Amygdala (tissue), 56 donors: ENCODE data around the gene COX14.

Source experiments
- DNase-seq, 56 donors: peaks; one replicate each; lab custom pipeline; 2025; lab: John Stamatoyannopoulos, UW

The COX14 gene

DNA sequence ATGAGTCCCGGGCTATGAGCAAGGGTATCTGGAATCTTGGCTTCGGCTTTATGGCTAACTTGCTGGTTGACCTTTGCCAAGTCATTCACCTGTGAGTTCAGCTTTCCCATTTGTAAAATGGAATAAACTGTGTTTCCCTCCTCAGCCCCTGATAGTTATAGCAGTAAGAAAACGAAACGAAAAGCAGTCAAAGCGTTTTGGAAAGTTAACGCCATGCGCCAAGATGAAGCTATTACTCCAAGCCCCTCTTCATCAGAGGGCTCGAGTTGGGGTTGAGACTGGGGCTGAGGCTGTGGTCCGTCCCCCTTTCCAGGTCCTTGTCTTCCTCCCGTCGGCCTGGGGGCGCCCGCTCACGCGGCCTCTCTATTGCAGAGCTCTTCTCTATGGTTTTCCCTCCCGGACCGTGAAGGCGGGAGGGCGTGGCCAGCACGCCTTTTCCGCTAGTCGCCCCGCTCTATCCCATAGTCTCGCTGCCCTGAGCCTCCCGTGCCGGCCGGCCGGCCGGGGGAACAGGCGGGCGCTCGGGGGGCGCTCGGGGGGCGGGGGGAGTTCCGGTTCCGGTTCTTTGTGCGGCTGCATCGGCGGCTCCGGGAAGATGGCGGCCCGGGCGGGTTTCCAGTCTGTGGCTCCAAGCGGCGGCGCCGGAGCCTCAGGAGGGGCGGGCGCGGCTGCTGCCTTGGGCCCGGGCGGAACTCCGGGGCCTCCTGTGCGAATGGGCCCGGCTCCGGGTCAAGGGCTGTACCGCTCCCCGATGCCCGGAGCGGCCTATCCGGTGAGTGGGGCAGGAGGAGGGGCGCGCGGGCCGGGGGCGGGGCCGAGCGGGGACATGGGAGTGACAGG lies 27.0 kb upstream of the COX14 start, which contains the start of gene SMARCD1:
SMARCD1 (plus strand) TSS at position 568 of the 840 bp plus-strand sequence; CDS start at position 596, 28 bp downstream.
- DNase-seq = peak; percentile 63 to 95 (median 89)

DNA sequence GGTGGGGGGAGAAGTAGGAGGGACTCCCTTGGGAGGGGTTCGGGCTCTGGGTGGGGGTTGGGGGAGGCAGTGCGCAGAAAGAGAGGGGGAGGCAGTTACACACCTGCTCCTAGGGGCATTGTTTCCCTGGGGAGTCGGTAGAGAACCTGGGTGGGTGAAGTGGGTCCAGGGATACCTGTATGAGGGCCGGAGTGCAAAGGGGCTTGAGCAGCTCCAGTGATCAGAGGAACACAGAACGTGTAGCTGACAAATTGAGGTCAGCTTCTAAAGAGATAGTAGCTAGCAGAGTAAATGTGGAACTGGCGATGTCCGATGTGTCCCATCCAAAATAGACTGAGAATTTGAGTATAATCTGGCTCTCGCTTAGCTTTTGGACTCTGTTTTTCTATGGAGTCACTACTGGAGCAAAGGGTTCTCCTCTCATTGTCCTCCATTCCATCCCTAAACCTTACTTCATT lies 26.4 kb upstream of the COX14 start:
- DNase-seq = peak in 1 of 56 donors; percentile 38

DNA sequence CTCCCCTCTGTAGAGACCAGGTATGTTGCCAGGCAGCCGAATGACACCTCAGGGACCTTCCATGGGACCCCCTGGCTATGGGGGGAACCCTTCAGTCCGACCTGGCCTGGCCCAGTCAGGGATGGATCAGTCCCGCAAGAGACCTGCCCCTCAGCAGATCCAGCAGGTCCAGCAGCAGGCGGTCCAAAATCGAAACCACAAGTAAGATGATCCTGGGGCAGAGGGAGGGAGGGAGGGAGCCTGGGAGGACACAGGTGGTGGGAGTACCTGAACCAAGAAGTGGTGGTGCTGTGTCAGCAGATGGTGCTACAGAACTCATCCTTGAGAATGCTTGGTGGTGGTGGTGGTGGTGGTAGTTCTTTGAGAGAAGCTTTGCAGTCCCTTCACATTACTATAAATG lies 25.9 kb upstream of the COX14 start:
- no peak for DNase-seq

DNA sequence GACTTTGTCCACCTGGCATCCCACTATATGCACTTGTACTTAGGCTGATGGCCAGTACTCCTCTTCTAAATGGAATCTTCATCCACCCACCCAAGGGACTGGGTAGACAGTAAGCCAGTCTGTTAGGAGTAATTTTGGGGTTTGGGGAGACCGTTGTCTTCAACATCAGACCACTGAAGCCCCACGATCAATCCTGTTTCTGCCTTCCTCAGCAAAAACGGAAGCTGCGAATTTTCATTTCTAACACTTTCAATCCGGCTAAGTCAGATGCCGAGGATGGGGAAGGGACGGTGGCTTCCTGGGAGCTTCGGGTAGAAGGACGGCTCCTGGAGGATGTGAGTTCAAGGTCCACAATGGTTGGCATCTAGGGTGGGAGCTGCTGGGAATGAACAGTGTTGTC lies 24.9 kb upstream of the COX14 start:
- DNase-seq = no peak

DNA sequence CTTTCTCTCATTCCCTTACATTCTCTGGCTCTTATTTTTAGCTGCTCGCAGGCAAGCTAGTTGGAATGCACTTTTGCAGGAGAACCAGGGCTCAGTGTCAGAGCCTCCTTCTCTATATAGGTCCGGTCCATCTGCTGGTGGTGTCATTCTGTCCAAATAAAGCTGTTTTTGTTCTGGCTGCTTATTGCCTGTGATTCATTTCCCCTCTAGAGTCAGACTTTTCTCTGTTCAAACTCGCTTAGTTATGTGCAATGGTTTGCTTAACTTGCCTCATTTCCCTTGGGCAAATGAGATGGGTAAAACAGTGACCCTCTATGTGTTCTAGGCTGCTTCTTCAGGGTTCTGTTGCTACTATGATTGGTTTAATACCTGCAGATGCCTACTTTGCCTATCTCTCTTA lies 24.0 kb upstream of the COX14 start:
- no peak for DNase-seq

DNA sequence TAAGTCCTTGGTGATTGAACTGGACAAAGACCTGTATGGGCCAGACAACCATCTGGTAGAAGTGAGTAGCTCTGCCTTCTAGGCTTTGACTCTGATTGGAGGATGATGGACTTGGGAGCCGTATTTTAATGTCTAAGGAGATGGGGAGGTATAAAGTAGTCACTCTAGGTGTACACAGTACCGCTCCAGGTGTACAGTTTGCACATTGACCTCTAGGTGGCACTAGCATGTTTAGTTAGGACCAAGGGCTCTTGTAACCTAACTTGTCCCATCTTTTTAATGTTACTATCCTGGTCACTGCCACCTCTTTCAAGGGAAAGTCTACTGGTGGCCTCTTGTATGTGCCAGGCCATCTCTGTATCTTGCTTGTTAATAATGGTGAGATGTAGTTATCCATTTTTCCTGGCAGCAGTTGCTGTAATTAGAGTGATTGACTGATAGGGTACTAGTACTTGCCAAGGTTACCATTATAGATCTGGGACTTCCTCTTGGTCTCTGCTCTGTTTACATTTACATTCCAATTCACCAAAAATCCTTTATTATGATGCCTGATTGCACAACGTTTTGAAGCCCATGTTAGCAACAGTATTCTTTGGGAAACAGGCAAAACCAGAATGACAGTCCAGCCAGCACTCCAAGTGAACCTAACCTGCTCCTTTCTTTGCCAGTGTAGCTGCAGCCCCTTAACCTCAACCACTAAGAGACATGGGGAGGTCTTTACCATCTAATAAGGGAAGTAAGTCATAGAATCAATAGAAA lies 23.3 kb upstream of the COX14 start:
- DNase-seq = peak in 13 of 56 donors; percentile 10 to 55 (median 19)

DNA sequence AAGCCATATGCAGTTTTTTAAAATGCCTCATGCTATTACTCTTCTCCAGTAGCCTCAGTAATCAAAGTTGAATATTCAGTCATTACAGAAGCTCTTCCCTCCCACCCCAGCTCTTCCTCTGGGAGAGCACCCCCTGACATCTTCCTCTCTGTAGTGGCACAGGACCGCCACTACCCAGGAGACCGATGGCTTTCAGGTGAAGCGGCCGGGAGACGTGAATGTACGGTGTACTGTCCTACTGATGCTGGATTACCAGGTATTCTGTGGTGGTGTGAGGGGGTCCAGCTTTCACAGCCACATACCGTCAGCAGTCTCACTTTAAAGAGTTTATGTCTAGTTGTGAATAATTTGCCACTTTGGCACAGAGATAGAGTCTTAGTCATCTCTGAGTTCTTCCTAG lies 22.3 kb upstream of the COX14 start:
- DNase-seq = no peak

DNA sequence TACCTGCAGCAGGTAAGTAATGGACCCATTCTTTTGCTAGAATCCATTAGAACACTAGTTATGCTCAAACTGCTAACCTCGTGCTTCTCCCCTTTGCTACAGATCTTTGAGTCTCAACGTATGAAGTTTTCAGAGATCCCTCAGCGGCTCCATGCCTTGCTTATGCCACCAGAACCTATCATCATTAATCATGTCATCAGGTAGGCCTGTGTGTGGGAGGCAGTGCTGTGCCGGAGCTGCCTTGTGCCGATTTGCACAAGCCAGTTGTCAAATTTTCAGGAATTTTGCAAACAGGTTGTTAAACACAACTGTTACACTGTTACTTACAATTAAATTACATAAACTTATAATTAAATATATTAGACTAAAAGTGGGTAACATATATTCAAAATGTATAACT lies 21.6 kb upstream of the COX14 start:
- DNase-seq = no peak

DNA sequence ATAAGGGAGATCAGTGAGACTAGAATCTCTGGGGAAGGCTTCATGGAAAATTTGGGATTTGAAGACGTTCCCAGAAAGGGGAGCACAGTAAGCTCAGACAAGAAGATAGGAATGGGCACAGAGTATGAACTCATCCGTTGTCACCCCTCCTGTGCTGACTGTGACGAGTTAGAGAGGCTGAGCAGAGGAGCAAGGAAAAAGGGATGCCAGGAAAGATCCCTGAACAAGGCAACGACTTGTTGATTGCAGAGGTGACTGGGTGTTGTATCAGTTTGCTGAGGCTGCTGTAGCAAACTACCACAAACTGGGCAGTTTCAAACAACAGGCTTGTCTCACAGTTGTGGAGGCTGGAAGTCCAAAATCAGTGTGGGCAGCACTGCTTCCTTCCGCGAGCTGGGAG lies 14.1 kb upstream of the COX14 start:
- DNase-seq = no peak

DNA sequence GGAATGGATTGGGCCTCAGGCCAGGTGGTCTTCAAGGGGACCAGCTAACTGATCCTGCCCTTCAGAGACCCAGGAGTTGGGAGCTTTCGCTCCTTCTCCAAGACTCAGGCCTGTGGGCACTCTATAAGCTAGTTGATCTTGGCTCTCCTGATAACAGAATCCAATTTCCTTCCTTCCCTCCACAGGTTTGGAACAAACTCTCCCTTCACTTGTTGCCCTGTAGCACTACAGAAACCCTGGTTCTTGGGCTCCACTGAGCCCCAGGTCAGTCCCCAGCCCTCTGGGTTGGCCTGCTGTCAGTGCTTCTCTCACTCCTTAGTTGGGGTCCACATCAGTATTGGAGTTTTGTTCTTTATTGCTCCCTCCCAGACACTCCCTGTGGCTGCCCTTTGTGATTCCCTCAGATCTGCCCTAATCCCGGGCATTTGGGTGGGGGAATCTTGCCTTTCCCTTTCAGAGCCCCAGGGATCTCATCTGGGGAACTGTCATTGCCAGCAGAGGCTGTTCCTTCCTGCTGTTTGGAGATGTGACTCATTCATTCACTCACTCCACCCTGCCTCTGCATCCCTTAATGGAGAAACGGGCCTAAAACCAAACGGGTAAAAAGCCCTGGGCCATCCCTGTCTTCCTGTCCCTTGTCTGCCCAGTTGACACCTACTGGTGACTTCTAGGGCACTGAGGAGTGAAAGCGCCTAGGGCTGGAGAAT lies 12.6 kb upstream of the COX14 start:
- DNase-seq = no peak

DNA sequence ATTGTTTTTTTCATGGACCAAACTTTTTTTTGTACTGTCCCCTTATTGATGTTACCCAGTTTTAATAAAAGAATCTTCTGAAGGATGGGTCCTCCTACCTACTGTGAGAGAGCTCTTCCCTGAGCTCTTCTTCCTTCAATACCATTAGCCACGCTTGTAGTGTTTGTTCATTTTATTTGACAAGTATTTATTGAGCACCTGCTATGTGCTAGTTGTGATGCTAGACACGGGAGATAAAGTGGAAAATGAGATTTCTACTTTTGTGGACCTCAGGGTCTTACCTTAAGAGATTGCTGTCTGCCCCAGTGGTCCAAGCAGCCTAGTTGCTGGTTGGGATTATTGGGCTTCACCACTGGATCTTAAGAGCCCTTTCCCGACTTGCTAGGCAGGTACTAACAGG lies 11.5 kb upstream of the COX14 start:
- no peak for DNase-seq

DNA sequence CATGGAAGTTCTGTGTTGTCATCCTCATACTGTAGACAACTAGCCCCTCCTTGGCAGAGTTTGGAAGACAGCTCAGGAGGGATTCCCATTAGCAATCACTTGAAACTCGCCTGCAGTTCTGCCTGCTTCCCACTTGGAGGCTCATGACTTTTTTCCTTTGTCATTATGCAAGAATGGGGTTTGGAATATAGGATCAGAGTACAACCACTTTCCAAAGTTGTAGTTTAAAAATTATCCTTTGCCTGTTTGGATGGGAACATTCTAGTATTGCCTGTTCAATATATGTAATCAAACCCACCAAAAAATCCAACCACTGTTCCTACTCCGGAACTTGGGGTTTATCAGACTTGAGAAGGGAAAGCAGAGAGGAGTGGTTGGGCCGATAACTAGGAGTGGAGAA lies 10.4 kb upstream of the COX14 start:
- DNase-seq = peak in 5 of 56 donors; percentile 16 to 48 (median 24)

DNA sequence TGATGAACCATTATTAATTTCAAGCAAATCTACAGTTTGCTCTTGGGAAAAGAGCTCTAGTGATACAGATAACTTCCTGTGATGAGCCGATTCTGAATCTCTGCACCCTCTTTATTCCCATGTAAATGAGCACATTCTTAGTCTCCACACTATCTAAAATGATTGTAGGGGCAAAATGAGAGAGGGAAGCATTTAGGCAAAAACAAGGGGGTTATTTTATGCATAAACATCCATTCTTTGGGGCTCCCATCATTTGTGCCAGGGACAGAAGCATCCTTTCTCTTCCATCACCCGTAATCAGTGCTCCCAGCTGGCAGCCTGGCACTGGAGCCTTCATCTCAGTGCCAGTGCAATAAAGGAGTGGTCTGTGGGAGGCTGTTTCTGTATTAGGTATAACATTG lies 9.9 kb upstream of the COX14 start:
- DNase-seq = peak in 37 of 56 donors; percentile 17 to 78 (median 37)

DNA sequence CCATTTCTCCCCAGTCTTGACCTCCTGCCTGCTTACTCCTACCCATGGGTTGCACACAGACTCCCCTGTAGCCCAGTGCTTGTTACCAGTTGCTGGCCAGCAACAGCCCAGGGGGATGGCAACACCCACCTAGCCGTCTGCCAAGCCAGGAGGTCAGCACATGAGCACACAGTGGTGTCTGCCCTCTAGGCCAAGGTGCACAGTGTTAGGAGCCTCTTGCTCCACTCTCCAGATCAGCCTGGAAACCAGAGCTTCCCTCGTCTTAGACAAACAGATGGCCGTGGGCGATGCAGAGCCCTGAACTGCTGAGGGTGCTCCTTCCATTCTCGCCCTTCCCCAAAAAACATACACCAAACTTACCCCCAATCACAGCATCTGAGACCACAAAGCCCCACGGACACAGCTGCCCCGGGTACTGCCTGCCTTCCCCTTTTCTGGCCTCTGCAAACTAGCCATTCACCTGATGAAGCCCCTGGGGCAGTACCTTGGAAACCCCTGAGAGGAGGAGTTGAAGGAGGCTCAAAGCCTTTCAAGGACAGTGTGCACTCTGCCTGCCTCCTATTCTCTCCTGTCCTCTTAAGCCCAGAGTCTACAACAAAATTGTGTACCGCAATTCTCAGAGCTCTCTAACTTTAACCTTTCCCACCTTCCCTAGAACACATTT lies 9.3 kb upstream of the COX14 start:
- peak in 8 of 56 donors; percentile 15 to 59 (median 50) for DNase-seq

DNA sequence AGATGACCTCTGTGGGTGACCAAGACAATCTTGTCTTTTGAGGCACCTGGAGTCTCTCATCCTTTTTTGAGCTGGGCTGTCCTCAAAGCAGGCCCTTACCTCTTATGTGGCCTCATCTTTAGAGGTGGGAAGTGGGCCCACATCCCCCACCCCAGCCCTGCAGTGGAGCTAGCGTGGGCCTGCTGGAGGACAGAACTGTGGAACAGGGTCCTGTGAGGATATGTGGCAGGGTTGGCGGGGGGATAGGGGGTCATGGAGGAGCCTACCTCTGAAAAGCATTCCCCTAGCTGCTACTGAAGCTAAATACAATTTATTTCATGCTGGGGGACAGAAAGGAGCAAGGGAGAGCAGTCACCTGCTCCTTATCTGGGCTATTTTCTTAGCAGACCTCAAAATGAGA lies 8.7 kb upstream of the COX14 start:
- no peak for DNase-seq

DNA sequence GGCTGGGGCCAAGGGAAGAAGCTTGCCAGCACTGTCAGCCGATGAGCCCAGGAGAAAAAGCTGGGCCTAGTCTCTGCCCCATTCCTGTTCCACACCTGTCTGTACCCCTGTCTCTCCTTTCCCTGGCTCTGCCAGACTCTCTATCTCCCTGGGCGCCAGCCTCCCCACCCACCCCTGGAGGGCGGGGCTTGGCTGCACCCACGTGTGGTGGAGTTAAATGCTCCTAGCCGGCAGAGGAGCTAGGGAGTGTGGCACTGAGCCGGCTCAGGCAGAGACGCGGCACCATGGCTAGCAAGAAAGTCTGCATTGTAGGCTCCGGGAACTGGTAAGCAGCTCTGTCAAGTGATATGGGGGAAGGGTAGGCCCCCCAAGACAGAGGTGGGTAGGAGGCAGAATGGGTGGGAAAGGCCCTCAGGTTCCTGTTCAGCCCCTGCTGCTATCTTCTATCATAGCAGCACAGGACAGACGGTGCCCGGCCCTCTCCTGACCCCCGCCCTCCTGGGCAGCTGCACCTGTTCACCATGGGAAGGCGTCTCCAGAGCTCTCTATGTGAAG lies 8.2 kb upstream of the COX14 start, which contains the start of gene GPD1:
GPD1 (plus strand) TSS at position 242 of the 555 bp plus-strand sequence; CDS start at position 285, 43 bp downstream.
- peak in 47 of 56 donors; percentile 23 to 83 (median 60) for DNase-seq

DNA sequence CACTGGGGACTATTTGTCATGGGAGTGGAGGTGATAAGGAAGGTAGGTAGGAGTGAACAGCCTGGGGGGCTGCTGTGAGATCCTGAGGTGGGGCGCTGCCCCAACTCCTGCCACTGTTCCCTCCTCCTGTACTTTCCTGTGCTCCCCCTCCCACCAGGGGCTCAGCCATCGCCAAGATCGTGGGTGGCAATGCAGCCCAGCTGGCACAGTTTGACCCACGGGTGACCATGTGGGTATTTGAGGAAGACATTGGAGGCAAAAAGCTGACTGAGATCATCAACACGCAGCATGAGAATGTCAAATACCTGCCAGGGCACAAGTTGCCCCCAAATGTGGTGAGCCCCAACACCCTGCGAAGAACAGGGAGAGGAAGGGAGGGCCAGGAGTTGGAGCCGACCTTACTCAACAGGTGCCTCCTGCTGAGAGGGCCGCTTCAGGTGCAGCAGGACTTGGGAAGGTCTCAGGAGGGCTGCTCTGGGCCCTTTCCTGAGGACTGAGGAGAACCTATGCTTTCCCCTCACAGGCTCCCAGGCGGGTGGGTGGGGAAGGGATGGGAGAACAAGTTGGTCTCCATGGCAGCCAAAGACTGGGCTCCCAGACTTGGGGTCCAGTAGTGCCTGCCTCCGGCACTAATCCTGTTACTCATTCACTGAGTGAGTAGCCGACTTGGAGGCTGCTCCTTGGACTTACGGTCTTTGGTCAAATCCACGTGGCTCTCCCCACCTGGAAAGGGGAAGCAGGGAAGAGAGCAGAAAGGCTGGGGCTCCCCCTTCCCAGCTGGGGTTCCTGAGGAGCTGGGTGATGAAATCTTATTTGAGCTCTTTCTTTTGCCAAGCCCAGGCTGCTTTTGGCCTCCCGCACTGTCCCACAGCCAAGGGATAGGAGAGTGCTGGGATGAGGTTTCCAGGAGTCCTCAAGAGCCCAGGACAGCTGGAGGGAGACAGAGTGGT lies 7.3 kb upstream of the COX14 start:
- DNase-seq = no peak

DNA sequence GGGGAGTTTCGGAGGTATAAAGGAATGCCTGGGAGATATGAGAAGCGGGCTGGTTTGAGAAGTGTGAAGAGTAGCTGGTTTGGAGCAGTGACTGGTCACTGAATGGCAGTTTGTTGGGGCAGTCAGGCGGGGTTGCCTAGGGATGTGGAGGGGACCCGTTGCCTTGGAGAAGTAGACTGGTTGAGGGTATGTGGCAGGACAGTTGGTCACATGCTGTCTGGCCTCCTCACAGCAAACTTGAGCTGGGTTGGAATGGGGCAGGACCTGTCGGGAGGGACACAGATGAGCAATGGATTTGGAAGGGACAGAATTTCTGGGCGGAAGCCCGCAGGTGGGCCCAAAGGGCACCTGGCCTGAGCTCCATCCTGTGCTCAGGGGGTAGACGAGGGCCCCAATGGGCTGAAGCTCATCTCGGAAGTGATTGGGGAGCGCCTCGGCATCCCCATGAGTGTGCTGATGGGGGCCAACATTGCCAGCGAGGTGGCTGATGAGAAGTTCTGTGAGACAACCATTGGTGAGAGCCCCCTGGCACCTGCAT lies 6.1 kb upstream of the COX14 start:
- no peak for DNase-seq
